GM20431 (cell line): ENCODE data around the gene PPP6R3.

Experiments used
- in situ Hi-C: fragments of 300-500 bp; cut with MseI, MboI; formaldehyde crosslinking; loops from one replicate; pipeline ENCODE4 v1.15.0; 2020; ENCODE audit warnings: low sequenced_read_pairs; ENCODE audit not compliant: unreplicated experiment

PPP6R3 gene

GRCh38 chr11:68659158-68659921 lies 198.8 kb downstream of the PPP6R3 start:
- in situ Hi-C loops: no loop called here

- in situ Hi-C loops: no loop called here
Observed at GRCh38 chr11:68660066-68660810, 199.7 kb downstream of the PPP6R3 start.

GRCh38 chr11:68661014-68661413 lies 200.5 kb downstream of the PPP6R3 start:
- in situ Hi-C loops: no loop called here

DNA sequence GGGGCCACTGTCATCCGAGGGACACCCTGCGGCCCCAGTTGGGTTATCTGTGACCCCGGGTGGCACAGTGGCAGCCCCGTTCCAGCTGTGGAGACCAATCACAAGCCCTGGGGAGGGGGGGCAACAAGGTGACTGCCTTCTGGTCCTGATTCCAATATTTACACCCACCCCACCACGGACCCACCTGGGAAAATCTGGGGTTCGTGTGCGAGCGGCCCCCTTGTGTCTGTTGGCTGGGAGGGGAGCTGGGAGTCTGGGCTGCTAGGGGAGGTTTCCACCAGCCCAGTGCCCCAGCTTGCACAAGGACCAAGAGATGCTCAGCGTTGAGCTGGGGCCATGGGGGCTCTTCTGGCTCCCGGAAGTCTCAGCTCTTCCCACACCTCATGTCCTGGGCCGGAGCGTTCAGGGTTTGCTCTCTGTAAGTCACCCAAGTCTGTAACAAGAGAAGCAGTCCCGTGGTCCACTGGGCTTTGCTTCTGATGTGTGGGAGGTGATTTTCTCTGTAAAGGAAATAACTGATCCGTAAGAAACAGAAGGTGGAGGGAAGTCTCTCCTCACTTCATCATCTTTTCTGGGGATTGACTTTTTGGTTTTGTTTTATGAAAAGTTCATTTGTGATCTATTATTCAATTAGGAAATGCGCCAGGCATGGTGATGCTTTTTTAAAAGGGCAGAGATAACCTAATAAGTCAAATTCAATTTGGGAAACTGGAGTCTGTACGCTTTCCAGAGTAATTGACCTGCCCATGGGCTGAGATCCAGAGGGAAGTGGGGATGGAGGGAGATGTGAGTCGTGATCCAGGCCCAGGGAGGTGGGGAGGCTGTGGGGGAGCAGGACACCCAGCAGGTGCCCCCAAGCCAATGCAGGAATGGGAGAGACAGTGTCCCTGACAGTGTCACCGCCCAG lies 201.4 kb downstream of the PPP6R3 start:
- in situ Hi-C loops: no loop called here

DNA sequence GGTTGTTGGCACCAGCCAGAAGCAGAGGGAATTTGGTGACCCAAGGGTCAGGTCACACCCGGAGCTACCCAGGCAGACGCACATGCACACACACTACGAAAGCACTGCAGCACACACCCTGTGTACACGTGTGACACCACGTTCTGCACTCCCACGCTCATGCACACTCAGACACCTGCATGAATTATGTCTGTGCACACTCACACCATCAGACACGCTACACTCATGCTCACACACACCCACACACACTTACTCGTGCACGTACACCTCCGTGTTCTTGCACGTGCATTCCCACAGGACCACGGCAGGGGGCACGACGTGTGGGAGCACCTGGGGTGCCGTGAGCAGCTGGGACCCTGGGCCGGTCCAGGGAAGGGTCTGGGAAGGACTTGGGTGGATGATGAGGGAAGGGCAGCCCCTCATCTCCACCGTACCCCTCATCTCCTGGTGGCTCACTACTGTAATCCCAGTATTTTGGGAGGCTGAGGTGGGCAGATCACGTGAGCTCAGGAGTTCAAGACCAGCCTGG lies 203.0 kb downstream of the PPP6R3 start:
- in situ Hi-C loops: no loop called here

GRCh38 chr11:68664141-68664540 lies 203.6 kb downstream of the PPP6R3 start:
- in situ Hi-C loops: no loop called here

- in situ Hi-C loops: no loop called here
Observed at GRCh38 chr11:68664906-68665305, 204.4 kb downstream of the PPP6R3 start.
